Transverse colon (tissue), 4 donors: ENCODE measurements around the gene NEK7. TPM values are rescaled to one million over a fixed set of nuclear protein-coding genes. Genes with fewer than 3 reads are reported as not detected.

Experiments
- DNase-seq: peaks from one replicate; pipeline ENCODE4 v3.0.0-alpha.2; 2019
- H3K27ac ChIP-seq, 4 donors: fragments of 200-600 bp; sonication (generic); 2 replicates each; pipeline ENCODE4 v1.5.1; 2016 to 2018; ENCODE audit warnings: inconsistent platforms in 4 of 4
- H3K27me3 ChIP-seq: fragments of 200-600 bp; sonication (generic); 2 replicates; pipeline ENCODE4 v1.5.1; 2017; ENCODE audit warnings: inconsistent platforms
- H3K36me3 ChIP-seq, 4 donors: fragments of 200-600 bp; sonication (generic); 2 replicates each; pipeline ENCODE4 v1.5.1; 2017 to 2019; ENCODE audit warnings: inconsistent platforms in 4 of 4
- H3K4me1 ChIP-seq, 4 donors: fragments of 200-600 bp; sonication (generic); 2 replicates each; pipeline ENCODE4 v1.5.1; 2017 to 2020; ENCODE audit warnings: inconsistent platforms in 4 of 4
- H3K4me3 ChIP-seq, 4 donors: fragments of 200-600 bp; sonication (generic); 1 replicate in 1 of 4; 2 replicates in 3 of 4; pipeline versions ENCODE4 v1.5.1 to v1.6.1; 2017 to 2019; ENCODE audit warnings: inconsistent platforms in 4 of 4
- H3K9me3 ChIP-seq, 2 donors: fragments of 200-600 bp; sonication (generic); 2 replicates each; pipeline ENCODE4 v1.5.1; 2017 to 2019; ENCODE audit warnings: inconsistent platforms in 2 of 2
- EP300 ChIP-seq: sonication (generic); formaldehyde crosslinking; IDR thresholded peaks from one replicate; pipeline ENCODE4 v1.6.1; 2017; ENCODE audit warnings: antibody characterized with exemption, low read depth
- POLR2A ChIP-seq: fragments of 450-650 bp; IDR thresholded peaks from one replicate; pipeline ENCODE4 v1.6.1; 2016; ENCODE audit warnings: antibody characterized with exemption, mild to moderate bottlenecking, moderate library complexity
- POLR2AphosphoS5 ChIP-seq, 3 donors: sonication (generic); formaldehyde crosslinking; IDR thresholded peaks; one replicate each; pipeline ENCODE4 v1.6.1; 2016; ENCODE audit warnings: antibody characterized with exemption in 3 of 3
- WGBS, 2 donors: methylation state at CpG; one replicate each; pipeline ENCODE4 v1.1.5; 2018; ENCODE audit warnings: low coverage in 1 of 2; 5-methylcytosine and 5-hydroxymethylcytosine counted together
- in situ Hi-C, 4 donors: fragments of 200-750 bp; cut with MboI; loops; one replicate each; pipeline versions ENCODE4 v1.15.0 to v1.15.1; 2017; ENCODE audit warnings: low sequenced_read_pairs in 3 of 4, low pct_ligation_motif_present in 1 of 4, low pct_unique_long_range_greater_than_20kb in 1 of 4
- intact Hi-C: fragments of 100-400 bp; cut with DNase I; formaldehyde crosslinking; loops from one replicate; pipeline ENCODE4 v1.15.1; 2023; ENCODE audit warnings: low total_unique reads
- total RNA-seq, 4 donors: library from RNA; depleted of rRNA; stranded (reverse); fragments of >200 nt; gene quantifications; one replicate each; pipeline ENCODE4 v1.1.0, GENCODE V29; 2016
- TF ChIP-seq, protein P1 (sequence below), 5 experiments: fragments of 200-600 bp in 3 of 5; fragments of 450-650 bp in 2 of 5; sonication (generic) in 3 of 5; IDR thresholded peaks; 1 replicate in 2 of 5; 2 replicates in 3 of 5; pipeline ENCODE4 v1.5.1; 2016 to 2017; ENCODE audit warnings: antibody characterized with exemption in 5 of 5, inconsistent platforms in 3 of 5, mild to moderate bottlenecking in 2 of 5, moderate library complexity in 1 of 5

NEK7 gene
- total RNA-seq, 4 donors from 2014 or later: 40.4 to 71.0 (median 57.6) TPM

DNA sequence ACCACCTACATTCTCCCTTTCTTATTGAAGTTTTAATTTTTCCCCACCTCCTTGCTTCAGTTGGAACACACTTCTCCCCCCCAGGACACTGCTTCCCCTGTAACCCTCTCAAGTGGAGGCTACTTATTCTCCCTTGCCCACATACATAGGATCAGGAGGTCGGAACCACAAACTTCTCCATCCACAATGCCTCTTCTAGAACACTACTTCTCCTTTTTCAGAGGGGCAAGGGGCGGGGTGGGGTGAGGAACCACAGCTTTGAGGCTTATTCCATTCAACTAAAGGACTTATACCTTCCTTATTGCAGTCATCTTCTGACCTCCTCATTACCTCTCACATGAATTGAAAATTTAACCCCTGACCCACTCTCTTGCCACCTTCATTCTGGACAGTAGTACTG lies 81.3 kb downstream of the NEK7 start:
- H3K27me3 ChIP-seq: no peaks in the 10 kb centered on the region
- no peaks in the 10 kb centered on the region for H3K36me3 ChIP-seq
- no peak overlapping the region for H3K4me3 ChIP-seq
- intact Hi-C loops (no loop called here), in situ Hi-C loops (no loop called here)
- peaks cover 0 to 4% of the 10 kb centered on the region in 2 donors for H3K9me3 ChIP-seq
- peaks cover 0 to 18% (median 10%) of the 10 kb centered on the region in 4 donors for H3K4me1 ChIP-seq
- 89% methylated on average over 2 of the region's 2 CpGs; no CpG with 5 or more reads in 1 of the 2 donors for WGBS, 2 donors
- no peak for DNase-seq
- TF ChIP-seq, protein P1, sequence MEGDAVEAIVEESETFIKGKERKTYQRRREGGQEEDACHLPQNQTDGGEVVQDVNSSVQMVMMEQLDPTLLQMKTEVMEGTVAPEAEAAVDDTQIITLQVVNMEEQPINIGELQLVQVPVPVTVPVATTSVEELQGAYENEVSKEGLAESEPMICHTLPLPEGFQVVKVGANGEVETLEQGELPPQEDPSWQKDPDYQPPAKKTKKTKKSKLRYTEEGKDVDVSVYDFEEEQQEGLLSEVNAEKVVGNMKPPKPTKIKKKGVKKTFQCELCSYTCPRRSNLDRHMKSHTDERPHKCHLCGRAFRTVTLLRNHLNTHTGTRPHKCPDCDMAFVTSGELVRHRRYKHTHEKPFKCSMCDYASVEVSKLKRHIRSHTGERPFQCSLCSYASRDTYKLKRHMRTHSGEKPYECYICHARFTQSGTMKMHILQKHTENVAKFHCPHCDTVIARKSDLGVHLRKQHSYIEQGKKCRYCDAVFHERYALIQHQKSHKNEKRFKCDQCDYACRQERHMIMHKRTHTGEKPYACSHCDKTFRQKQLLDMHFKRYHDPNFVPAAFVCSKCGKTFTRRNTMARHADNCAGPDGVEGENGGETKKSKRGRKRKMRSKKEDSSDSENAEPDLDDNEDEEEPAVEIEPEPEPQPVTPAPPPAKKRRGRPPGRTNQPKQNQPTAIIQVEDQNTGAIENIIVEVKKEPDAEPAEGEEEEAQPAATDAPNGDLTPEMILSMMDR (IDR thresholded peaks at IDR 0.05): no peak
- TF ChIP-seq EP300: no peak
- TF ChIP-seq POLR2A: no peak
- TF ChIP-seq POLR2AphosphoS5 (IDR thresholded peaks at IDR 0.05): no peak
- no peak overlapping the region for H3K27ac ChIP-seq

DNA sequence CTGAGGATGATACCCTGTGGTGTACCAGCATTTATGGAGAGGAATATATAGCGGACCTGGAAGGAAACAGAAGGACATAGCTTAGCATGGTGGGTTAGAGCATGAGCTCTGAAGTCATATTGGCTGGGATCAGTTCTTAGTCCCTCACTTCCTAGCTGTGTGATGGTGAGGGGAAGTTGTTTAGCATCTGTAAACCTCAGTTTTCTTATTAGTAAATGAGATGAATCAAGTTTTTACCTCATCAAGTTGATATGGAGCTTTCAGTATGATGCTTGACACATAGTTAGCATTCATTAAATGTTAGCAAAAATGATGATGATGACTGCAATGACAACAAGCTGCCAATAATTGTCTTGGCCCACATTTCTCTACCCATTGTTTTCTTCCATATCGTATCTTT lies 84.8 kb downstream of the NEK7 start:
- no peak for DNase-seq
- Histone ChIP-seq H3K27me3 (no peaks in the 10 kb centered on the region), H3K36me3 (no peaks in the 10 kb centered on the region), H3K27ac (no peak overlapping the region), H3K4me3 (no peak overlapping the region), H3K4me1 (no peaks in the 10 kb centered on the region), H3K9me3 (peaks cover 0 to under 1% of the 10 kb centered on the region in 2 donors)
- in situ Hi-C loops: no loop called here
- WGBS, 2 donors: 84 to 90% methylated on average over 2 of the region's 2 CpGs
- intact Hi-C loops: no loop called here
- no peak for TF ChIP-seq EP300
- TF ChIP-seq POLR2AphosphoS5 (IDR thresholded peaks at IDR 0.05): no peak
- no peak for TF ChIP-seq POLR2A
- TF ChIP-seq, protein P1 (IDR thresholded peaks at IDR 0.05): no peak

DNA sequence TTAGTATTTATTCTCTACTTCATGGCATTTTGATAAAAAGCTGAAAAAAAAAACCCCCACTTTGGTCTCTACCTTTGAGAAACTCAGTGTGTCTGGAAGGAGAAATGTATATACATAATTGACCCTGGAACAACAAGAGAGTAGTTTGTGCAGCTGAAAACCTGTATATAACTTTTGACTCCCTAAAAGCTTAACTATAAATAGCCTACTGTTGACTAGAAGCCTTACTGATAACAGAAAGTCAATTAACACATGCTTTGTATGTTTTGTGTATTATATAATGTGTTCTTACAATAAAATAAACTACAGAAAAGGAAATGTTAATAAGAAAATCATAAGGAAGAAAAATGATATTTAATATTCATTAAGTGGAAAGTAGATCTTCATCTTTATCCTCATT lies 88.0 kb downstream of the NEK7 start:
- intact Hi-C loops: no loop called here
- Histone ChIP-seq H3K9me3 (no peaks in the 10 kb centered on the region), H3K27me3 (no peaks in the 10 kb centered on the region), H3K4me1 (no peaks in the 10 kb centered on the region), H3K27ac (no peak overlapping the region), H3K4me3 (no peak overlapping the region), H3K36me3 (no peaks in the 10 kb centered on the region)
- no peak for DNase-seq
- TF ChIP-seq POLR2A: no peak
- TF ChIP-seq POLR2AphosphoS5 (IDR thresholded peaks at IDR 0.05): no peak
- TF ChIP-seq, protein P1 (IDR thresholded peaks at IDR 0.05): no peak
- in situ Hi-C loops: no loop called here

- Histone ChIP-seq H3K9me3 (no peaks in the 10 kb centered on the region), H3K27me3 (no peaks in the 10 kb centered on the region), H3K36me3 (no peaks in the 10 kb centered on the region), H3K4me3 (no peak overlapping the region), H3K4me1 (no peaks in the 10 kb centered on the region), H3K27ac (no peak overlapping the region)
- TF ChIP-seq POLR2AphosphoS5 (IDR thresholded peaks at IDR 0.05) (no peak), EP300 (no peak), POLR2A (no peak)
- TF ChIP-seq, protein P1 (IDR thresholded peaks at IDR 0.05): no peak
- in situ Hi-C loops: no loop called here
- 97 to 100% methylated on average over 1 to 2 of the region's 2 CpGs for WGBS, 2 donors
- DNase-seq: no peak
- intact Hi-C loops: no loop called here
Observed at GRCh38 chr1:198245379-198245778, 88.6 kb downstream of the NEK7 start.
